Left ventricle myocardium inferior (tissue), 1 donor: Measurements from ENCODE around the gene C1QTNF6. TPM values are rescaled to one million over a fixed set of nuclear protein-coding genes. Genes with fewer than 3 reads are reported as not detected.

ENCODE experiments used
- DNase-seq: peaks from one replicate; pipeline ENCODE4 v3.0.0-alpha.2; 2020
- H3K27ac ChIP-seq: fragments of 200-600 bp; replicated peaks from 2 replicates; pipeline ENCODE4 v1.8.0; 2021
- H3K27me3 ChIP-seq: fragments of 200-600 bp; 2 replicates; pipeline ENCODE4 v1.8.0; 2021; ENCODE audit warnings: low read depth
- H3K36me3 ChIP-seq: fragments of 200-600 bp; 2 replicates; pipeline ENCODE4 v1.8.0; 2021
- H3K4me1 ChIP-seq: fragments of 200-600 bp; 2 replicates; pipeline ENCODE4 v1.8.0; 2021
- H3K4me3 ChIP-seq: fragments of 200-600 bp; 2 replicates; pipeline ENCODE4 v1.8.0; 2021; ENCODE audit warnings: mild to moderate bottlenecking, moderate library complexity
- H3K9me3 ChIP-seq: fragments of 200-600 bp; replicated peaks from 2 replicates; pipeline ENCODE4 v1.8.0; 2021
- CTCF ChIP-seq: fragments of 200-600 bp; IDR thresholded peaks from 2 replicates; pipeline ENCODE4 v1.8.0; 2021; ENCODE audit warnings: antibody characterized with exemption, mild to moderate bottlenecking, borderline replicate concordance
- intact Hi-C: fragments of 100-400 bp; cut with micrococcal nuclease; formaldehyde crosslinking; loops from one replicate; pipeline ENCODE4 v1.11.0; 2022
- total RNA-seq: library from RNA; stranded (reverse); fragmentation: NEBNext Ultra II Directional; extraction: Animal tissue kit (Norgen Biotek cat#: 25700); gene quantifications from one replicate; pipeline ENCODE4 v1.2.1, GENCODE V29; 2021
- donor health status: DM: no; HTN: yes; CAD: no; lungs with severe emphysema.

C1QTNF6 gene
- total RNA-seq, 1 donor from 2014 or later: 1.3 TPM

GRCh38 chr22:37177221-37177620, 10.8 kb downstream of the C1QTNF6 start:
- Histone ChIP-seq H3K36me3 (no peaks in the 10 kb centered on the region), H3K27ac (peak overlapping the region; percentile 60), H3K27me3 (no peaks in the 10 kb centered on the region), H3K9me3 (no peaks in the 10 kb centered on the region), H3K4me3 (peak overlapping the region; percentile 39), H3K4me1 (peaks cover 54% of the 10 kb centered on the region)
- DNase-seq: no peak
- intact Hi-C loops: no loop called here
- no peak for TF ChIP-seq CTCF

GRCh38 chr22:37176464-37177061, 11.5 kb downstream of the C1QTNF6 start:
- Histone ChIP-seq H3K4me1 (peaks cover 54% of the 10 kb centered on the region), H3K36me3 (no peaks in the 10 kb centered on the region), H3K27ac (peak overlapping the region; percentile 60), H3K9me3 (no peaks in the 10 kb centered on the region), H3K27me3 (no peaks in the 10 kb centered on the region), H3K4me3 (peak overlapping the region; percentile 39)
- no peak for TF ChIP-seq CTCF
- intact Hi-C loops: no loop called here
- DNase-seq: peak; percentile 79

- no peak for TF ChIP-seq CTCF
- peak overlapping the region; percentile 39 for H3K4me3 ChIP-seq
- H3K27ac ChIP-seq: peak overlapping the region; percentile 60
- H3K4me1 ChIP-seq: peaks cover 54% of the 10 kb centered on the region
- intact Hi-C loops: no loop called here
- no peak for DNase-seq
- no peaks in the 10 kb centered on the region for H3K36me3 ChIP-seq
- no peaks in the 10 kb centered on the region for H3K27me3 ChIP-seq
- H3K9me3 ChIP-seq: no peaks in the 10 kb centered on the region
Observed at GRCh38 chr22:37175414-37176281, 12.4 kb downstream of the C1QTNF6 start.

GRCh38 chr22:37174964-37175363, 13.1 kb downstream of the C1QTNF6 start:
- Histone ChIP-seq H3K36me3 (no peaks in the 10 kb centered on the region), H3K27ac (no peak overlapping the region), H3K27me3 (peaks cover 6% of the 10 kb centered on the region), H3K9me3 (no peaks in the 10 kb centered on the region), H3K4me3 (no peak overlapping the region), H3K4me1 (peaks cover 50% of the 10 kb centered on the region)
- TF ChIP-seq CTCF: no peak
- intact Hi-C loops: no loop called here
- no peak for DNase-seq

GRCh38 chr22:37173709-37174108, 14.3 kb downstream of the C1QTNF6 start:
- intact Hi-C loops: no loop called here
- Histone ChIP-seq H3K36me3 (no peaks in the 10 kb centered on the region), H3K9me3 (no peaks in the 10 kb centered on the region), H3K27ac (peak overlapping the region; percentile 64), H3K4me1 (peaks cover 37% of the 10 kb centered on the region), H3K27me3 (peaks cover 6% of the 10 kb centered on the region), H3K4me3 (no peak overlapping the region)
- no peak for TF ChIP-seq CTCF
- DNase-seq: peak; percentile 47
